Measurements from ENCODE around the gene SUPT6H.

SUPT6H gene

DNA sequence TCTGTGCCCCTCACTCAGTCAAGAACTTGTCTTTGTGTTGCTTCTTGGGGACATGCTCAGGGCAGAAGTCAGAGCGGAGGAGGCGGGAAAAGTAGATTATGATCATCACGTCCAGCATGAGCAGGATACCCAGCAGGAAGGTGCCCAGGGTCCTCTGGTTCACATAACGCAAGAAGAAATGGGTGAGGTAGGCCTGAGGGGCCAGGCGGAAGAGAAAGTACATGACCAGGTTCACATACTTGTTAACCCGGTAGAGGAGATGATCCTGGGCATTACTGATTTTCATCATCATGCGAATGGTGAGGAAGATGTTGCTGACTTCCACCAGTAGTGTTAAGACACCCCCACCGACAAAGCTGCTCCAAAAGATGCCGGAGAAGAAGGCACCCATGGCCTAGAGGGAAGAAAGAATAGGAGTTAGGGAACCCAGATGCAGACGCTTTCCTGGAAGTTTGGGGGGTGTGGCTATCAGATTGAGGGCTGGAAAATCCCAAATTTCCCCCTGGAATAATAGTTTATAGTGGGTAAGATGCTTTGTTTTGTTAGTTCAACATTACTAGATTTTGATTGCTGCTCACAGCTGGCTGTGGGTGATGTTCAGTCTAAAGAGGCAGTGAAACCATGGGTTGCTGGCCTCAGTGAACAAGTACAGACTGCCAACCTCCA lies 62.6 kb downstream of the SUPT6H start:
- no peaks in the 10 kb centered on the region for H3K9me3 ChIP-seq (ENCODE audit: insufficient read depth, low read depth, low read length)
- H3K27ac ChIP-seq (ENCODE audit: low read length), result peak overlapping the region; percentile 39
- H3K9ac ChIP-seq (ENCODE audit: low read depth, low read length), result peak overlapping the region; percentile 85
- peak overlapping the region; percentile 73 for H3K4me3 ChIP-seq (ENCODE audit: low read length)
- no peaks in the 10 kb centered on the region for H3K27me3 ChIP-seq (ENCODE audit: insufficient read depth, low read length)
- peaks cover 49% of the 10 kb centered on the region for H3K36me3 ChIP-seq (ENCODE audit: insufficient read depth, low read depth, low read length)
- peaks cover 10% of the 10 kb centered on the region; the same call in 1 of the 2 replicates for H3K4me1 ChIP-seq (ENCODE audit: insufficient read depth, low read length)

DNA sequence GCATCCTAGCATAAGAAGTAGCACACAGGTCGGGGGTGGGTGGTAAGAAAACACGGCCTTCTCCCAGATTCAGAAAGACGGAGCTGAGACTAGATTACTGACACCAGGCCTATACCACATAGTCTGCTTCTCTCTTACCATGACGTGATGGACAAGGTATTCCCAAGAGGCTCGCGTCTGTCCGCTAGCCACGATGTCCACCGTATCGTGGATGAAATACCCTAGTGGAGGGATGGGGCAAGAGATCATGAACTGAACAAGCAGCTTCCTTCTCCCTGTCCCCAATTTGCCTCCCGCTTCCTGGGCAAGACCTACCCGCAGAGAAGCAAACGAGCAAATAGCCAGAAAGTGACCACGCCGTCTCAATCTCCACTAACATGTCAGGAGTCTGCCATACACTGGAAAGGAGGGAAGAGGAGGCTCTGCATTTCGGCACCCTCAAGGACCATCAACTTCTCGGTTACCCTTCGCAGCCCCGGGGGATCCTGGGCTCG lies 63.2 kb downstream of the SUPT6H start:
- Histone ChIP-seq H3K9me3 (ENCODE audit: insufficient read depth, low read depth, low read length) (no peaks in the 10 kb centered on the region), H3K27ac (ENCODE audit: low read length) (peak overlapping the region; percentile 39), H3K9ac (ENCODE audit: low read depth, low read length) (peak overlapping the region; percentile 85), H3K27me3 (ENCODE audit: insufficient read depth, low read length) (no peaks in the 10 kb centered on the region), H3K36me3 (ENCODE audit: insufficient read depth, low read depth, low read length) (peaks cover 47% of the 10 kb centered on the region), H3K4me1 (ENCODE audit: insufficient read depth, low read length) (peaks cover 10% of the 10 kb centered on the region; the same call in 1 of the 2 replicates), H3K4me3 (ENCODE audit: low read length) (peak overlapping the region; percentile 73)

- Histone ChIP-seq H3K4me1 (ENCODE audit: insufficient read depth, low read length) (peaks cover 10% of the 10 kb centered on the region; the same call in 1 of the 2 replicates), H3K36me3 (ENCODE audit: insufficient read depth, low read depth, low read length) (peaks cover 41% of the 10 kb centered on the region), H3K9me3 (ENCODE audit: insufficient read depth, low read depth, low read length) (no peaks in the 10 kb centered on the region), H3K27ac (ENCODE audit: low read length) (peak overlapping the region; percentile 39), H3K9ac (ENCODE audit: low read depth, low read length) (peak overlapping the region; percentile 85), H3K27me3 (ENCODE audit: insufficient read depth, low read length) (no peaks in the 10 kb centered on the region), H3K4me3 (ENCODE audit: low read length) (peak overlapping the region; percentile 73)
Measured at GRCh38 chr17:28725660-28726225, 63.7 kb downstream of the SUPT6H start.

DNA sequence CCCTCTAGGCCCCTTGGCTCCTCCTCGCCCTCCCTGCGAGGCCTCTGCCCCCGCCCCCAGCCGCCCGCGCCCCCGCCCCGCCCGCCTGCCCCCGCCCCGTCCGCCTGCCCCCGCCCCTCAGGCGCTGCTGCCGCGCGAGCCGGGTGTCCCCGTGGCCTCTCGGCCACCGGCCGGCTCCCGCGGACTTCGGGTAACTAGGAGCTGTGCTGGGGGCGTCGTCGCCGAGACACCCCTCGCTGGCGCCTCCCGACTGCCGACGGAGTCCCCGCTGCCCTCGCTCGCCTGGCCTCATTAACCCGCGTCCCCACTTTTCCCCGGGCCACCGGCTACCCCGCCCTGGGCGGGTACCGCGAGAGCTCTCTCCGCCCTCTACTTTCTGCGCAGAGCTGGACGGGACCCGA lies 64.2 kb downstream of the SUPT6H start, which contains the start of gene TLCD1:
TSS of gene TLCD1 (minus strand) at position 8 of the 401 bp plus-strand sequence. CDS start 136 bp downstream, outside the sequence.
- Histone ChIP-seq H3K27ac (ENCODE audit: low read length) (peak within 1 kb of the TSS; percentile 84), H3K4me3 (ENCODE audit: low read length) (peak within 1 kb of the TSS; percentile 99), H3K9ac (ENCODE audit: low read depth, low read length) (peak within 1 kb of the TSS; percentile 90), H3K9me3 (ENCODE audit: insufficient read depth, low read depth, low read length) (no peaks in the 10 kb centered on the region), H3K27me3 (ENCODE audit: insufficient read depth, low read length) (no peaks in the 10 kb centered on the region), H3K36me3 (ENCODE audit: insufficient read depth, low read depth, low read length) (peaks cover 37% of the 10 kb centered on the region), H3K4me1 (ENCODE audit: insufficient read depth, low read length) (peaks cover 10% of the 10 kb centered on the region; the same call in 1 of the 2 replicates)

DNA sequence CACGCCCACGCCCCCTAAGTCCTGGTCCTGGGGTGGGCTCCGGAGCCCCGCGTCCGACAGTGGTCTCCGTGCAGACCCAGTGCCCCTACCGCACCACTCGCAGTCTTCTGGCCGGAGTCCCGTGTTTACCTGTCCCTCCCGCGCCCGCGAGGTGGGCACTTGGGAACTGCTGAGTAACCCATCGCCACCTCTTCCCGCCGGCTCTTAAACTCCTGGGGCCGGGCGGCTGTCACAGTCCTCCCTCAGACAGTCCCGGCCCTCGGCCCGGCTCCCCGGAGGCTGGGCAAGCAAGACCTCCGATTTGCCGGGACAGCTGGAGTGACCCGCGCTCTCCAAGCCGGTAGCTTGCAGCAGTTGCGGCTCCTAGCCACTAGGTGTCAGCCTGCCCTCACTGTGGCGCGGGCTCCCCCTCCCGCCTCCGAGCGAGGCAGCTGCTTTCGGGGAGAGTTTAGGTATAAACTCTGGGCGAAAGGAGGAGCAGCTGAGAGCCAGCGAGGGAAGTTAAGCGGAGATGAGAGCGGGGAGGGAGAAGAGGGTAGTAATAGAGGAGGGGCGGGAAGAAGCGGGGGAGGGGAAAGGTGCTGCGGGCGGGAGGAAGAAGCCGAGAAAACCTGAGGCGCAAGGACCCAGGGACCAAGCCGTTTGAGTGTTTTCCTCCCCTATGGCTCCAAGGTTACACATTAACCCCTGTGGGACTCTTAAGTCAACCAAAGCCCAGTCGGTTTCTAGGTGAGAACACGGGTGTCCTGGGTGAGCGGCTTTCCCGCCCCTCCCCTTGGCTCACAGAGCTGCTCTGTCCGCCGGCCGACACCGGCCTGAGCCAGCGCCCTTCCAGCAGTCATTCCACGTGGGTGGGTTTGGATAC lies 64.9 kb downstream of the SUPT6H start:
- Histone ChIP-seq H3K27ac (ENCODE audit: low read length) (peak overlapping the region; percentile 84), H3K9ac (ENCODE audit: low read depth, low read length) (peak overlapping the region; percentile 90), H3K4me3 (ENCODE audit: low read length) (peak overlapping the region; percentile 99), H3K36me3 (ENCODE audit: insufficient read depth, low read depth, low read length) (peaks cover 31% of the 10 kb centered on the region), H3K9me3 (ENCODE audit: insufficient read depth, low read depth, low read length) (no peaks in the 10 kb centered on the region), H3K27me3 (ENCODE audit: insufficient read depth, low read length) (no peaks in the 10 kb centered on the region), H3K4me1 (ENCODE audit: insufficient read depth, low read length) (peaks cover 7% of the 10 kb centered on the region; the same call in 1 of the 2 replicates)

DNA sequence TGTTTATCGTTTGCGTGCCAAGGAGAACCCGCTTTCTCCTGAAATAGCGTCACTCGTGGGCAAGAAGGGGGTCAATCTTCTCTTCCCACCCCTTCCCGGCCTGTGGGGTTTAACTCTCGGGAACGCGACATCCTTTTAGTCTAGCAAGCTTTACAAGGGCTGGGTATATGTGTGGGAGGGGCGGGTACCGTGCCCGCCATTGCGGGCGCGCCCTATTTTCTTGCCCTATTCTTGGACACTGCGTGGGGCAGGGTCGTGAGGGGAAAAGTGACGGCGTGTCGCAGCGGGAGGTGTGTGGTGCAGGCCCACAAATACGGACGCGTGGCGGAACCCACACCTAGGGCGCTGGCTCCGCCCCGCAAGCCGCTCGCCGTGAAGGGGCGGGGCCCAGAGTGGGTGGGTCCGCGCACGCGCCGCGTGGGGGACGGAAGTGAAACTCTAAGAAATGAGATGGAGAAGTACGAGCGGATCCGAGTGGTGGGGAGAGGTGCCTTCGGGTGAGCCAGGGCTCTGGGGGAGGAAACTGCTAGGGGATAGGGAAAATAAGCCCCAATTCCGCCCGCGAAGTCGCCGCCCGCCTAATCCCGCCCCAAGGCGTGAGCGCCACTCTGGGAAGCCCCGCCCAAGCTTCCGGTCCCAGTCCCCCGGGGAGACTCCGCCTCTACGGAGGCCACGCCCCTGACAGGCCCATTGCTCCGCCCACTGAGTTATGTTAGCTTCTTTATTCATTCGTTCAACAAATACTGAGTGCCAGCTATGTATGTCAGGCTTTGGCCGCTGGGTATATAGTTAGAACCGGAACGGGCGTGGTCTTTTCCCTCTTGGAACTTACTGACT lies 66.6 kb downstream of the SUPT6H start, which contains the start of gene NEK8:
TSS of gene NEK8 (plus strand) at position 425 of the 837 bp plus-strand sequence. CDS start at position 451, 26 bp downstream.
- Histone ChIP-seq H3K27me3 (ENCODE audit: insufficient read depth, low read length) (no peaks in the 10 kb centered on the region), H3K36me3 (ENCODE audit: insufficient read depth, low read depth, low read length) (peaks cover 14% of the 10 kb centered on the region)

DNA sequence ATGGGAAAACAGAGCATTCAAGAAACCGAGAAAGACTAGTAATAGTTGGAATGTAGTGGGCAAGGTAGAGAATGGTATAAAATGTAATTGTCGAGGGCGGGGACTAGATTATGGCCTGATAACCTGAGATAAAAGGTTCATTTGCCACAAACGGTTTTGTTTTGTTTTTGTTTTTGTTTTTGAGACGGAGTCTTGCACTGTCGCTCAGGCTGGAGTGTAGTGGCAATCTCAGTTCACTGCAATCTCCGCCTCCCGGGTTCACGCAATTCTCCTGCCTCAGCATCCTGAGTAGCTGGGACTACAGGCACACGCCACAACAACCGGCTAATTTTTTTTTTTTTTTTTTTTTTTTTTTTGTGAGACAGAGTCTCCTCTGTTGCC lies 67.9 kb downstream of the SUPT6H start:
- Histone ChIP-seq H3K27ac (ENCODE audit: low read length) (no peak overlapping the region), H3K4me1 (ENCODE audit: insufficient read depth, low read length) (no peaks in the 10 kb centered on the region), H3K36me3 (ENCODE audit: insufficient read depth, low read depth, low read length) (peaks cover 9% of the 10 kb centered on the region; the same call in 1 of the 2 replicates)

More for the DNA sequence above, 66.6 kb downstream of the SUPT6H start, which contains the start of gene NEK8:
- H3K9ac ChIP-seq (ENCODE audit: low read depth, low read length), result peak within 1 kb of the TSS; percentile 89
- H3K27ac ChIP-seq (ENCODE audit: low read length), result peak within 1 kb of the TSS; percentile 84
- no peaks in the 10 kb centered on the region for H3K4me1 ChIP-seq (ENCODE audit: insufficient read depth, low read length)
- no peaks in the 10 kb centered on the region for H3K9me3 ChIP-seq (ENCODE audit: insufficient read depth, low read depth, low read length)
- peak within 1 kb of the TSS; percentile 99 for H3K4me3 ChIP-seq (ENCODE audit: low read length)

GRCh38 chr17:28733346-28733745 lies 71.3 kb downstream of the SUPT6H start:
- Histone ChIP-seq H3K9ac (ENCODE audit: low read depth, low read length) (no peak overlapping the region), H3K27me3 (ENCODE audit: insufficient read depth, low read length) (no peaks in the 10 kb centered on the region), H3K27ac (ENCODE audit: low read length) (no peak overlapping the region), H3K9me3 (ENCODE audit: insufficient read depth, low read depth, low read length) (no peaks in the 10 kb centered on the region), H3K36me3 (ENCODE audit: insufficient read depth, low read depth, low read length) (peaks cover 23% of the 10 kb centered on the region), H3K4me3 (ENCODE audit: low read length) (no peak overlapping the region), H3K4me1 (ENCODE audit: insufficient read depth, low read length) (no peaks in the 10 kb centered on the region)

More for the DNA sequence above, 67.9 kb downstream of the SUPT6H start:
- Histone ChIP-seq H3K4me3 (ENCODE audit: low read length) (no peak overlapping the region), H3K9ac (ENCODE audit: low read depth, low read length) (no peak overlapping the region), H3K27me3 (ENCODE audit: insufficient read depth, low read length) (no peaks in the 10 kb centered on the region), H3K9me3 (ENCODE audit: insufficient read depth, low read depth, low read length) (no peaks in the 10 kb centered on the region)

- H3K4me1 ChIP-seq (ENCODE audit: insufficient read depth, low read length), result no peaks in the 10 kb centered on the region
Measured at GRCh38 chr17:28734712-28735241, 72.8 kb downstream of the SUPT6H start.

DNA sequence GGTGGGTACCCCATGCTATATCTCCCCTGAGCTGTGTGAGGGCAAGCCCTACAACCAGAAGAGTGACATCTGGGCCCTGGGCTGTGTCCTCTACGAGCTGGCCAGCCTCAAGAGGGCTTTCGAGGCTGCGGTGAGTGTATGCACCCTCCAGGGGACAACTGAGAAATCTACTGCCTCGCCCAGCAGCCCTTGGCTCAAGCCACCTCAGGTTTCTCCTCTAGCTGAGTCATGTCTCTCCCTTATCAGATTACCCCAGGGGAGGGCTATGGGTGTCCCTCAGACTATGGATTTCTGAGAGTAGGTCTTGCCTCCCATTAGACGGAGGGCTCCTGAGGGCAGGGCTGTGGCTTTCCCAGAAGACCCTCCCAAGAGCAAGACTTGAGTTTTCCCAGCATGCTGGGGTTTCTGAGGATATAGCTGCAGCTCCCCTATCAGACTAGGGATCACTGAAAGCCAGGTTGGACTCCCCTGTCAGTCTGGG lies 73.3 kb downstream of the SUPT6H start:
- Histone ChIP-seq H3K9me3 (ENCODE audit: insufficient read depth, low read depth, low read length) (no peaks in the 10 kb centered on the region), H3K27ac (ENCODE audit: low read length) (no peak overlapping the region), H3K4me3 (ENCODE audit: low read length) (no peak overlapping the region), H3K9ac (ENCODE audit: low read depth, low read length) (no peak overlapping the region), H3K4me1 (ENCODE audit: insufficient read depth, low read length) (no peaks in the 10 kb centered on the region), H3K36me3 (ENCODE audit: insufficient read depth, low read depth, low read length) (peaks cover 32% of the 10 kb centered on the region), H3K27me3 (ENCODE audit: insufficient read depth, low read length) (no peaks in the 10 kb centered on the region)

More at GRCh38 chr17:28734712-28735241, 72.8 kb downstream of the SUPT6H start:
- Histone ChIP-seq H3K36me3 (ENCODE audit: insufficient read depth, low read depth, low read length) (peaks cover 32% of the 10 kb centered on the region), H3K27me3 (ENCODE audit: insufficient read depth, low read length) (no peaks in the 10 kb centered on the region), H3K4me3 (ENCODE audit: low read length) (no peak overlapping the region), H3K27ac (ENCODE audit: low read length) (no peak overlapping the region), H3K9me3 (ENCODE audit: insufficient read depth, low read depth, low read length) (no peaks in the 10 kb centered on the region), H3K9ac (ENCODE audit: low read depth, low read length) (no peak overlapping the region)
